WTC11 (cell line): ENCODE data around the gene ZNF555. TPM values are rescaled to one million over a fixed set of nuclear protein-coding genes. Genes with fewer than 3 reads are reported as not detected.

ENCODE experiments used
- ATAC-seq: fragments of 200-7000 bp; cut with Tn5 transposase; 2 replicates; pipeline ENCODE4 v1.10.0; 2021; ENCODE audit warnings: mild to moderate bottlenecking, moderate library complexity
- CTCF ChIA-PET: fragments of 300-600 bp; sonication (Branson Sonifier 250); formaldehyde crosslinking; loops from one replicate; lab custom pipeline; 2021; ENCODE audit warnings: antibody characterized with exemption; lab: Charles Lee
- POLR2A ChIA-PET: fragments of 350-600 bp; sonication (Branson Sonifier 250); formaldehyde crosslinking; loops from one replicate; lab custom pipeline; 2021; ENCODE audit warnings: antibody characterized with exemption; lab: Charles Lee
- DNase-seq: peaks from one replicate; pipeline ENCODE4 v3.0.0; 2021; ENCODE audit warnings: low spot score
- H3K27ac Mint-ChIP-seq: 2 replicates; pipeline ENCODE4 v1.8.0; 2021; ENCODE audit warnings: mixed read lengths
- H3K27me3 Mint-ChIP-seq: 2 replicates; pipeline ENCODE4 v1.8.0; 2021; ENCODE audit warnings: low read depth, mild to moderate bottlenecking, moderate library complexity, mixed read lengths
- H3K36me3 Mint-ChIP-seq: 2 replicates; pipeline ENCODE4 v1.8.0; 2021; ENCODE audit warnings: mixed read lengths
- H3K4me1 Mint-ChIP-seq: 2 replicates; pipeline ENCODE4 v1.8.0; 2022; ENCODE audit warnings: mixed read lengths
- H3K4me3 Mint-ChIP-seq: 2 replicates; pipeline ENCODE4 v1.8.0; 2021; ENCODE audit warnings: mild to moderate bottlenecking, moderate library complexity, mixed read lengths
- H3K9me3 Mint-ChIP-seq: 2 replicates; pipeline ENCODE4 v1.8.0; 2021; ENCODE audit warnings: mixed read lengths
- AR ChIP-seq: fragments of 250-450 bp; sonication (Bioruptor Pico); IDR thresholded peaks from 2 replicates; pipeline ENCODE4 v1.9.0; 2021; ENCODE audit warnings: mild to moderate bottlenecking
- CREB1 ChIP-seq: sonication (generic); formaldehyde crosslinking; IDR thresholded peaks from 2 replicates; pipeline ENCODE4 v1.8.0; 2023; ENCODE audit warnings: mild to moderate bottlenecking, missing genetic modification reagents
- E2F5 ChIP-seq: sonication (generic); formaldehyde crosslinking; IDR thresholded peaks from 2 replicates; pipeline ENCODE4 v1.8.1; 2022; ENCODE audit warnings: mild to moderate bottlenecking, moderate library complexity, missing genetic modification reagents
- IRF2 ChIP-seq: sonication (generic); formaldehyde crosslinking; IDR thresholded peaks from 2 replicates; pipeline ENCODE4 v1.8.0; 2022; ENCODE audit warnings: low read depth, missing genetic modification reagents, borderline replicate concordance
- JAZF1 ChIP-seq: fragments of 250-450 bp; sonication (Bioruptor Pico); IDR thresholded peaks from 2 replicates; pipeline ENCODE4 v1.9.0; 2021; ENCODE audit warnings: moderate library complexity, mild to moderate bottlenecking, inconsistent platforms
- NFATC4 ChIP-seq: fragments of 250-450 bp; sonication (Bioruptor Pico); IDR thresholded peaks from 2 replicates; pipeline ENCODE4 v1.9.0; 2021; ENCODE audit warnings: mild to moderate bottlenecking
- NFYB ChIP-seq: sonication (generic); formaldehyde crosslinking; conservative IDR thresholded peaks from 2 replicates; pipeline ENCODE4 v1.8.0; 2022; ENCODE audit warnings: low read depth, missing genetic modification reagents
- NR3C1 ChIP-seq: sonication (generic); formaldehyde crosslinking; conservative IDR thresholded peaks from 2 replicates; pipeline ENCODE4 v1.8.1; 2023; ENCODE audit warnings: low read depth, mild to moderate bottlenecking, missing genetic modification reagents
- PREB ChIP-seq: sonication (generic); formaldehyde crosslinking; IDR thresholded peaks from 2 replicates; pipeline ENCODE4 v1.8.1; 2022; ENCODE audit warnings: mild to moderate bottlenecking, missing genetic modification reagents, moderate library complexity, borderline replicate concordance
- SP1 ChIP-seq: sonication (generic); formaldehyde crosslinking; conservative IDR thresholded peaks from 2 replicates; pipeline ENCODE4 v1.8.1; 2022; ENCODE audit warnings: missing genetic modification reagents
- TEAD1 ChIP-seq: sonication (generic); formaldehyde crosslinking; IDR thresholded peaks from 2 replicates; pipeline ENCODE4 v1.8.0; 2022; ENCODE audit warnings: mild to moderate bottlenecking, missing genetic modification reagents
- TEAD4 ChIP-seq: sonication (generic); formaldehyde crosslinking; IDR thresholded peaks from 2 replicates; pipeline ENCODE4 v1.8.0; 2022; ENCODE audit warnings: mild to moderate bottlenecking, missing genetic modification reagents
- USF2 ChIP-seq: sonication (generic); formaldehyde crosslinking; IDR thresholded peaks from 2 replicates; pipeline ENCODE4 v1.8.1; 2023; ENCODE audit warnings: mild to moderate bottlenecking, missing genetic modification reagents, moderate library complexity
- ZNF512 ChIP-seq: sonication (generic); formaldehyde crosslinking; IDR thresholded peaks from 2 replicates; pipeline ENCODE4 v1.8.1; 2022; ENCODE audit warnings: missing genetic modification reagents, borderline replicate concordance
- total RNA-seq: library from RNA; stranded (reverse); gene quantifications from 3 replicates; pipeline ENCODE4 v1.2.3, GENCODE V29; 2021
- TF ChIP-seq, protein P1 (sequence below): sonication (generic); formaldehyde crosslinking; IDR thresholded peaks from 2 replicates; pipeline ENCODE4 v1.8.1; 2023; ENCODE audit warnings: mild to moderate bottlenecking, missing genetic modification reagents, moderate library complexity
- TF ChIP-seq, protein P2 (sequence below): sonication (generic); formaldehyde crosslinking; IDR thresholded peaks from 2 replicates; pipeline ENCODE4 v1.8.0; 2022; ENCODE audit warnings: mild to moderate bottlenecking, missing genetic modification reagents
- TF ChIP-seq, protein P3 (sequence below): fragments of 250-450 bp; sonication (Bioruptor Pico); IDR thresholded peaks from 2 replicates; pipeline ENCODE4 v1.9.0; 2021; ENCODE audit warnings: moderate library complexity, mild to moderate bottlenecking, inconsistent platforms, borderline replicate concordance

Gene ZNF555
- total RNA-seq, 1 experiment from 2014 or later, result 6.6 TPM

DNA sequence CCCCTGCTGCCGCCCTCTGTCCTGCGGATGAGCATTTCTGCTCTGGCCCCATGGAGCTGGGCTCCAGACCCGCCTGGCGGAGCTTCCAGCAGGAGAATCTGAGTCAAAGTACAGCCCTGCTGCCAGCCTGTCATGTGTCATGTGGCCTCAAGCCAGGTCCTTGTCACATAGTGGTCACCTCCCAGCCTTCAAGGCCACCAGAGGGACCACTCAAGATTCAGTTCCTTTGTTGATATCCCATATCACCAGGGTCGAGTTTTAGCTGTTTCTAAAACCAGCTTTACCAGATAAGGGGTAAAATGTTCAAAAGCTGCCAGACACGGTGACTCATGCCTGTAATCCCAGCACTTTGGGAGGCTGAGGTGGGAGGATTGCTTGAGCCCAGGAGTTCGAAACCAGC is 42.5 kb upstream of the ZNF555 start:
- ChIA-PET CTCF (no interaction called here), POLR2A (no interaction called here)
- TF ChIP-seq PREB (CRISPR knock-in tag) (no peak), NFATC4 (CRISPR knock-in tag) (no peak), AR (CRISPR knock-in tag) (no peak)
- TF ChIP-seq, protein P1, sequence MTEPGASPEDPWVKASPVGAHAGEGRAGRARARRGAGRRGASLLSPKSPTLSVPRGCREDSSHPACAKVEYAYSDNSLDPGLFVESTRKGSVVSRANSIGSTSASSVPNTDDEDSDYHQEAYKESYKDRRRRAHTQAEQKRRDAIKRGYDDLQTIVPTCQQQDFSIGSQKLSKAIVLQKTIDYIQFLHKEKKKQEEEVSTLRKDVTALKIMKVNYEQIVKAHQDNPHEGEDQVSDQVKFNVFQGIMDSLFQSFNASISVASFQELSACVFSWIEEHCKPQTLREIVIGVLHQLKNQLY, result no peak
- TF ChIP-seq, protein P2, sequence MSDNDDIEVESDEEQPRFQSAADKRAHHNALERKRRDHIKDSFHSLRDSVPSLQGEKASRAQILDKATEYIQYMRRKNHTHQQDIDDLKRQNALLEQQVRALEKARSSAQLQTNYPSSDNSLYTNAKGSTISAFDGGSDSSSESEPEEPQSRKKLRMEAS (CRISPR knock-in tag), result no peak
- Mint-ChIP-seq H3K27ac (no peak overlapping the region), H3K27me3 (no peaks in the 10 kb centered on the region), H3K9me3 (no peaks in the 10 kb centered on the region), H3K36me3 (peaks cover 42% of the 10 kb centered on the region), H3K4me1 (no peaks in the 10 kb centered on the region), H3K4me3 (no peak overlapping the region)
- DNase-seq (no peak), ATAC-seq (no peak)

DNA sequence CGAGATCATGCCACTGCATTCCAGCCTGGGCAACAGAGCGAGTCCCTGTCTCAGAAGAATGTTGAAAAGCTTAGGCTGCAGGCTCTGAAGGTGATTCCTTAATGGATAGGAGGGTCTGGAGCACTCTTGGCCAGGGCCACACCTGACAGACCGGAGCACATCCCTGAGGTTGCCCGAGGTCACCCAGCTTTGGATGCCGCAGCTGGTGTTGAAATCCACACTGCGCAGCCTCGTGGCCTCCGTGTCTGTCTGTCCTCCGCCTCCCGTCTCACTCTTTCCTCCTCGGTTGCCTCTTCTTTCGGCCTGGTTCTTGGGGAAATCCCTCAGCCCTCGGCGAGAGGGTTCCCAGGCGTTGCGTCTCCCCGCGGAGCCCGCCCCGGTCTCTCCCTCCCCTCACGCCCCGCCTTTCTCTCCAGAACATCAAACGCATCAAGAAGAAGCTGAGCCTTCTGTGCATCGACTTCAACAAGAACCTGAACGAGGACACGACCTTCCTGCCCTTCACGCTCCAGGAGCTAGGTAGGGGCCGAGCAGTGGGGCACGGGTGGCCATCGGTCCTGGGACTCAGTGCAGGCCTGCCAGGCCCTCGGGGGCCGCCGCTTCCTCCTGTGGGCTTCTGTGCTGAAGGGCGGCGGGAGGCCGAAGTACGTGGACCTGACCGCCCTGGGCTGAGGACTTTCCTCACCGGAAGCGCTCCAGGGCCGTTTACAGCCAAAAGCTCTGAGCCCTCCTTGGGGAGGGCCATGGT is 41.8 kb upstream of the ZNF555 start:
- Mint-ChIP-seq H3K36me3 (peaks cover 41% of the 10 kb centered on the region), H3K4me3 (no peak overlapping the region), H3K27ac (no peak overlapping the region), H3K4me1 (no peaks in the 10 kb centered on the region), H3K27me3 (no peaks in the 10 kb centered on the region), H3K9me3 (no peaks in the 10 kb centered on the region)
- POLR2A ChIA-PET, result no interaction called here
- DNase-seq (no peak), ATAC-seq (no peak)
- TF ChIP-seq TEAD4 (CRISPR knock-in tag), result no peak
- no peak for TF ChIP-seq NFYB
- CTCF ChIA-PET, result no interaction called here

- DNase-seq (no peak), ATAC-seq (no peak)
- Mint-ChIP-seq H3K27ac (no peak overlapping the region), H3K9me3 (no peaks in the 10 kb centered on the region), H3K4me3 (no peak overlapping the region), H3K36me3 (peaks cover 39% of the 10 kb centered on the region), H3K27me3 (no peaks in the 10 kb centered on the region), H3K4me1 (no peaks in the 10 kb centered on the region)
- ChIA-PET CTCF (interaction anchor here (0.6 to 1.3 kb wide), 2 partner anchors 12 to 152 kb away, joined by 3 read pairs; no protein-coding TSS in a partner anchor), POLR2A (no interaction called here)
- TF ChIP-seq CREB1 (CRISPR knock-in tag), result no peak
Measured at GRCh38 chr19:2800506-2800905, 40.8 kb upstream of the ZNF555 start.

DNA sequence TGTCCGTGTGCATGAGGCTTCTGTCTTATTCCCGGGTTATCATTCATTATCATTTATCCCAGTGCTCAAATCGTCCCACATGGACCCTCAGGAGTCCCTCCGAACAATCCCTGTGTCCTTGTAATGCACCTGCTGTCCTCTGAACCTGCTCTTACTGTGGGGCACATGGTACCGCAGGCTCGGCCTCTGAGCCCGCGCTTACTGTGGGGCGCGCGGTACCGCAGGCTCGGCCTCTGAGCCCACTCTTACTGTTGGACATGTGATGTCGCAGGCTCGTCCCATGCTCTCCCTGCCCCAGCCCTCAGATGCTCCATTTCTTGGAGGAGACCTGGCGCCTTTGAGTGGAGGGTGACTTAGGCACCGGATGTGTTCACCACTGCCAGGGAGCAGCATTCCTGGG is 38.4 kb upstream of the ZNF555 start:
- DNase-seq (no peak), ATAC-seq (no peak)
- no peaks in the 10 kb centered on the region for H3K9me3 Mint-ChIP-seq
- H3K27me3 Mint-ChIP-seq, result no peaks in the 10 kb centered on the region
- CTCF ChIA-PET, result no interaction called here
- H3K36me3 Mint-ChIP-seq, result peaks cover 25% of the 10 kb centered on the region
- POLR2A ChIA-PET, result no interaction called here
- no peak overlapping the region for H3K4me3 Mint-ChIP-seq
- peak overlapping the region; percentile 13 for H3K27ac Mint-ChIP-seq
- no peaks in the 10 kb centered on the region for H3K4me1 Mint-ChIP-seq
- TF ChIP-seq USF2 (CRISPR knock-in tag) (no peak), CREB1 (CRISPR knock-in tag) (no peak), PREB (CRISPR knock-in tag) (no peak), ZNF512 (CRISPR knock-in tag) (no peak), SP1 (CRISPR knock-in tag) (no peak), TEAD1 (CRISPR knock-in tag) (no peak), TEAD4 (CRISPR knock-in tag) (no peak), JAZF1 (CRISPR knock-in tag) (no peak), IRF2 (no peak), NR3C1 (CRISPR knock-in tag) (no peak), E2F5 (CRISPR knock-in tag) (no peak)
- TF ChIP-seq, protein P3, sequence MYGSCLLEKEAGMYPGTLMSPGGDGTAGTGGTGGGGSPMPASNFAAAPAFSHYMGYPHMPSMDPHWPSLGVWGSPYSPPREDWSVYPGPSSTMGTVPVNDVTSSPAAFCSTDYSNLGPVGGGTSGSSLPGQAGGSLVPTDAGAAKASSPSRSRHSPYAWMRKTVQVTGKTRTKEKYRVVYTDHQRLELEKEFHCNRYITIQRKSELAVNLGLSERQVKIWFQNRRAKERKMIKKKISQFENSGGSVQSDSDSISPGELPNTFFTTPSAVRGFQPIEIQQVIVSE (CRISPR knock-in tag), result no peak
